K562 (cell line): ENCODE data around the gene CDH5. TPM values are rescaled to one million over a fixed set of nuclear protein-coding genes. Genes with fewer than 3 reads are reported as not detected.

Experiments used
- ATAC-seq: fragments of 200-7000 bp; cut with Tn5 transposase; 3 replicates; pipeline ENCODE4 v1.9.1; 2020; ENCODE audit warnings: moderate library complexity
- BruUV-seq: library from RNA; stranded (reverse); fragments of 400-500 nt; replicated peaks from 2 replicates; lab custom pipeline; 2021; lab: Mats Ljungman, UMichigan
- CTCF ChIA-PET: fragments of 300-600 bp; formaldehyde crosslinking; extraction: SDS; loops from one replicate; lab custom pipeline; 2021; ENCODE audit warnings: low intra/inter-chr PET ratio; lab: Yijun Ruan, JAX
- POLR2A ChIA-PET: fragments of 300-600, 350-650 bp; sonication (Branson Sonifier 250); formaldehyde crosslinking; extraction: SDS; loops from one replicate; lab custom pipeline; 2021; ENCODE audit warnings: antibody characterized with exemption, inconsistent platforms; lab: Yijun Ruan, JAX
- DNase-seq, 4 experiments: peaks; one replicate each; pipeline versions ENCODE4 v3.0.0 to v3.0.0-alpha.2; 2011 to 2018; ENCODE audit warnings: low spot score in 3 of 4, mixed read lengths in 3 of 4; ENCODE audit errors: extremely low read depth in 1 of 4
- FAIRE-seq: peaks from 2 replicates; lab custom pipeline; 2011; peaks lifted over from hg19 to GRCh38; lab: Jason Lieb, UNC
- H2AFZ ChIP-seq: 2 replicates; pipeline ENCODE4 v1.6.0; 2011; ENCODE audit warnings: low read depth, low read length, control low read depth, inconsistent platforms
- H3K27ac ChIP-seq: fragments of 200-600 bp; 3 replicates; pipeline ENCODE4 v1.8.0; 2011; ENCODE audit warnings: low read depth, mild to moderate bottlenecking, control low read depth, inconsistent platforms, low read length, moderate library complexity, mixed read lengths; ENCODE audit errors: extremely low read depth
- H3K27me3 ChIP-seq, 2 experiments: fragments of 300-600 bp in 1 of 2; 2 replicates in 1 of 2; 3 replicates in 1 of 2; pipeline versions ENCODE4 v1.6.0 to v1.8.0; 2011; ENCODE audit warnings: inconsistent platforms in 2 of 2, low read length in 2 of 2, mild to moderate bottlenecking in 1 of 2, mixed read lengths in 1 of 2, moderate library complexity in 1 of 2; ENCODE audit not compliant: control insufficient read depth in 2 of 2, insufficient read depth in 2 of 2
- H3K36me3 ChIP-seq: fragments of 300-600 bp; 3 replicates; pipeline ENCODE4 v1.8.0; 2011; ENCODE audit warnings: mild to moderate bottlenecking, low read length, inconsistent platforms; ENCODE audit not compliant: control insufficient read depth, insufficient read depth
- H3K4me1 ChIP-seq, 2 experiments: fragments of 200-600 bp in 1 of 2; replicated peaks in 1 of 2; 2 replicates in 1 of 2; 3 replicates in 1 of 2; pipeline versions ENCODE4 v1.5.1 to v1.8.0; 2011; ENCODE audit warnings: inconsistent platforms in 2 of 2, low read length in 2 of 2, mild to moderate bottlenecking in 1 of 2, mixed read lengths in 1 of 2, moderate library complexity in 1 of 2; ENCODE audit not compliant: control insufficient read depth in 2 of 2, insufficient read depth in 2 of 2
- H3K4me2 ChIP-seq: 2 replicates; pipeline ENCODE4 v1.6.1; 2011; ENCODE audit warnings: low read length, control low read depth, inconsistent platforms, mixed read lengths; ENCODE audit not compliant: insufficient read depth
- H3K4me3 ChIP-seq: fragments of 200-600 bp; sonication (generic), shearing (Covaris generic); 2 replicates; pipeline ENCODE4 v1.5.1; 2016; ENCODE audit warnings: control low read depth, inconsistent platforms
- H3K79me2 ChIP-seq: fragments of 200-600 bp; 3 replicates; pipeline ENCODE4 v1.8.0; 2011; ENCODE audit warnings: low read length, inconsistent platforms; ENCODE audit not compliant: control insufficient read depth, insufficient read depth
- H3K9ac ChIP-seq, 2 experiments: 2 replicates each; pipeline versions ENCODE4 v1.6.0 to v1.6.1; 2011; ENCODE audit warnings: low read depth in 2 of 2, low read length in 2 of 2, control low read depth in 1 of 2, inconsistent platforms in 1 of 2, mild to moderate bottlenecking in 1 of 2, mixed read lengths in 1 of 2; ENCODE audit not compliant: insufficient read depth in 1 of 2
- H3K9me1 ChIP-seq: one replicate; pipeline ENCODE4 v1.6.0; 2011; ENCODE audit warnings: inconsistent platforms, mild to moderate bottlenecking, low read length, moderate library complexity; ENCODE audit not compliant: control insufficient read depth, insufficient read depth
- H3K9me3 ChIP-seq: replicated peaks from 2 replicates; pipeline ENCODE4 v1.5.1; 2011; ENCODE audit warnings: low read depth, low read length, inconsistent platforms; ENCODE audit not compliant: control insufficient read depth, insufficient read depth
- H4K20me1 ChIP-seq: replicated peaks from 2 replicates; pipeline ENCODE4 v1.6.1; 2011; ENCODE audit warnings: low read length, inconsistent platforms, mixed read lengths; ENCODE audit not compliant: control insufficient read depth, insufficient read depth
- BCL6 ChIP-seq: fragments of 250-450 bp; sonication (Bioruptor Pico); IDR thresholded peaks from 2 replicates; pipeline ENCODE4 v1.4.0; 2020
- CAMTA2 ChIP-seq: fragments of 250-450 bp; sonication (Bioruptor Pico); conservative IDR thresholded peaks from 2 replicates; pipeline ENCODE4 v1.5.1; 2022
- CREB5 ChIP-seq: fragments of 250-450 bp; sonication (Bioruptor Pico); IDR thresholded peaks from 2 replicates; pipeline ENCODE4 v1.5.0; 2020; ENCODE audit warnings: mild to moderate bottlenecking
- ETV5 ChIP-seq: sonication (generic); formaldehyde crosslinking; IDR thresholded peaks from 2 replicates; pipeline ENCODE4 v1.4.0; 2020; ENCODE audit warnings: low read depth, mild to moderate bottlenecking, missing genetic modification reagents
- FOXA1 ChIP-seq: fragments of 450-650 bp; IDR thresholded peaks from 2 replicates; pipeline ENCODE4 v1.6.1; 2016; ENCODE audit warnings: mild to moderate bottlenecking, borderline replicate concordance
- NONO ChIP-seq, 2 experiments: fragments of 200-400 bp in 1 of 2; fragments of 450-650 bp in 1 of 2; formaldehyde crosslinking in 1 of 2; IDR thresholded peaks; 2 replicates each; pipeline ENCODE4 v1.6.1; 2017; ENCODE audit warnings: low read depth in 2 of 2, mild to moderate bottlenecking in 2 of 2, moderate library complexity in 2 of 2, low read length in 1 of 2
- PHB ChIP-seq: fragments of 250-450 bp; sonication (Bioruptor Pico); IDR thresholded peaks from 2 replicates; pipeline ENCODE4 v1.5.0; 2021
- POLR2AphosphoS5 ChIP-seq: IDR thresholded peaks from 2 replicates; pipeline ENCODE4 v1.6.1; 2011; ENCODE audit warnings: mild to moderate bottlenecking, low read depth, low read length, moderate library complexity; ENCODE audit not compliant: control insufficient read depth, insufficient read depth
- POLR2H ChIP-seq: IDR thresholded peaks from 2 replicates; pipeline ENCODE4 v1.6.1; 2016; ENCODE audit warnings: missing genetic modification characterization, low read depth, mild to moderate bottlenecking, control low read depth, missing compliant biosample characterization, moderate library complexity
- ZNF561 ChIP-seq: fragments of 450-650 bp; formaldehyde crosslinking; conservative IDR thresholded peaks from 2 replicates; pipeline ENCODE4 v1.4.0; 2020; ENCODE audit warnings: mild to moderate bottlenecking, moderate library complexity
- ZNF583 ChIP-seq: fragments of 250-450 bp; sonication (Bioruptor Pico); IDR thresholded peaks from 2 replicates; pipeline ENCODE4 v1.4.0; 2020
- ZNF76 ChIP-seq: fragments of 250-450 bp; sonication (Bioruptor Pico); IDR thresholded peaks from 2 replicates; pipeline ENCODE4 v1.4.0; 2020; ENCODE audit warnings: mild to moderate bottlenecking, moderate library complexity, borderline replicate concordance
- WGBS: fragments of 100-300 bp; shearing (Covaris generic); methylation state at CpG from one replicate; pipeline ENCODE4 v1.1.6; 2016; ENCODE audit warnings: low coverage, mixed read lengths; ENCODE audit not compliant: insufficient coverage; ENCODE audit errors: missing lambda C conversion rate; 5-methylcytosine and 5-hydroxymethylcytosine counted together
- in situ Hi-C: fragments of 300-500 bp; cut with MboI; formaldehyde crosslinking; loops from 4 replicates; pipeline ENCODE4 v1.15.0; 2018; ENCODE audit warnings: inconsistent platforms, mixed read lengths
- intact Hi-C: fragments of 100-400 bp; cut with micrococcal nuclease; formaldehyde crosslinking; loops from 2 replicates; pipeline ENCODE4 v1.14.2; 2022
- polyA plus RNA-seq, 8 experiments: library from polyadenylated mRNA; depleted of rRNA in 4 of 8; stranded (reverse) in 5 of 8; unstranded in 3 of 8; fragments of >200 nt; fragmentation: Nextera tagmentation in 2 of 8; fragmentation: Illumina TruSeq in 1 of 8; extraction: Ambion mirVana in 2 of 8; extraction: Trizol in 1 of 8; gene quantifications; 2 replicates each; pipeline versions ENCODE4 v1.2.1 to v1.2.3, GENCODE V29; 2011 to 2014; ENCODE audit warnings: inconsistent platforms in 1 of 8, missing spikeins in 1 of 8
- total RNA-seq, 7 experiments: library from RNA; depleted of rRNA in 6 of 7; stranded (reverse); fragments of >200 nt in 6 of 7; fragmentation: Illumina TruSeq in 2 of 7; extraction: Trizol in 2 of 7; gene quantifications; 2 replicates each; pipeline versions ENCODE4 v1.2.1 to v1.2.3, GENCODE V29; 2011 to 2021; ENCODE audit warnings: low replicate concordance in 1 of 7

The CDH5 gene
- total and polyA plus RNA-seq, 9 of the 15 experiments (the other 6 are each of a cell fraction or from before 2014, with no cell fraction given): not detected

- ChIA-PET CTCF (no interaction called here), POLR2A (no interaction called here)
- Histone ChIP-seq H3K4me2 (no peak overlapping the region), H3K9ac (no peak overlapping the region), H3K4me1 (peaks cover 0 to 7% of the 10 kb centered on the region in 2 experiments; a peak in 1 of 5 replicates), H3K79me2 (no peaks in the 10 kb centered on the region), H3K27ac (no peak overlapping the region), H3K4me3 (no peak overlapping the region), H3K36me3 (no peaks in the 10 kb centered on the region), H2AFZ (no peak overlapping the region), H3K27me3 (peaks cover 15 to 29% of the 10 kb centered on the region in 2 experiments; a peak in 4 of 5 replicates), H4K20me1 (no peaks in the 10 kb centered on the region), H3K9me3 (no peaks in the 10 kb centered on the region), H3K9me1 (no peaks in the 10 kb centered on the region)
- DNase-seq (no peak), FAIRE-seq (no peak), ATAC-seq (no peak)
- intact Hi-C loops (loop anchor here (10.0 kb wide), 1 partner anchor 325 kb away; no protein-coding TSS in a partner anchor), in situ Hi-C loops (loop anchor here (10.0 kb wide), 1 partner anchor 465 kb away; no protein-coding TSS in a partner anchor)
- TF ChIP-seq ZNF583 (CRISPR knock-in tag): no peak
- no peak for TF ChIP-seq PHB (CRISPR knock-in tag)
- TF ChIP-seq FOXA1: no peak
- TF ChIP-seq BCL6: no peak
- no peak for TF ChIP-seq NONO (IDR thresholded peaks at IDR 0.05; ENCODE audit: low read depth in 2 of 2, low read length in 1 of 2)
- TF ChIP-seq ZNF76: no peak
- no peak for TF ChIP-seq CAMTA2 (CRISPR knock-in tag)
- no peak for TF ChIP-seq ETV5
- TF ChIP-seq CREB5 (CRISPR knock-in tag): no peak
- no peak for TF ChIP-seq ZNF561 (CRISPR knock-in tag)
- no peak for TF ChIP-seq POLR2H (tag)
- TF ChIP-seq POLR2AphosphoS5: no peak
- 2% methylated on average over 3 of the region's 3 CpGs for WGBS
- BruUV-seq: no TSS peak
Measured at GRCh38 chr16:66399930-66400329, 33.4 kb downstream of the CDH5 start.
